Trophoblast cell (in vitro differentiated cells and primary cell): ENCODE data around the gene RPS6KA4.

ENCODE experiments used
- DNase-seq, 2 donors: peaks; one replicate each; pipeline ENCODE4 v3.0.0-alpha.2; 2016
- H2AFZ ChIP-seq: 2 replicates; pipeline ENCODE4 v1.6.1; 2013; ENCODE audit warnings: low read length, moderate library complexity, mild to moderate bottlenecking; ENCODE audit not compliant: insufficient read depth, poor library complexity
- H2AK5ac ChIP-seq: 2 replicates; pipeline ENCODE4 v1.6.1; 2013; ENCODE audit warnings: mild to moderate bottlenecking, low read length
- H2BK120ac ChIP-seq: 2 replicates; pipeline ENCODE4 v1.6.1; 2013; ENCODE audit warnings: low read length, mild to moderate bottlenecking, moderate library complexity; ENCODE audit not compliant: insufficient read depth, poor library complexity
- H2BK12ac ChIP-seq: 2 replicates; pipeline ENCODE4 v1.6.1; 2013; ENCODE audit warnings: mild to moderate bottlenecking, low read length, moderate library complexity
- H2BK5ac ChIP-seq: 2 replicates; pipeline ENCODE4 v1.6.1; 2013; ENCODE audit warnings: low read length, low read depth, moderate library complexity, mild to moderate bottlenecking; ENCODE audit not compliant: poor library complexity
- H3K14ac ChIP-seq: 2 replicates; pipeline ENCODE4 v1.6.1; 2013; ENCODE audit warnings: mild to moderate bottlenecking, low read length
- H3K18ac ChIP-seq: 2 replicates; pipeline ENCODE4 v1.6.1; 2013; ENCODE audit warnings: mild to moderate bottlenecking, low read length
- H3K23ac ChIP-seq: 2 replicates; pipeline ENCODE4 v1.6.1; 2013; ENCODE audit warnings: low read length
- H3K27ac ChIP-seq: 2 replicates; pipeline ENCODE4 v1.5.1; 2013; ENCODE audit warnings: low read depth, mild to moderate bottlenecking, inconsistent platforms, low read length, moderate library complexity
- H3K27me3 ChIP-seq: 2 replicates; pipeline ENCODE4 v1.6.1; 2013; ENCODE audit warnings: inconsistent platforms, mild to moderate bottlenecking, low read length, moderate library complexity; ENCODE audit not compliant: insufficient read depth
- H3K36me3 ChIP-seq, 2 experiments: 1 replicate in 1 of 2; 2 replicates in 1 of 2; pipeline ENCODE4 v1.6.1; 2013; ENCODE audit warnings: low read length in 2 of 2, mild to moderate bottlenecking in 2 of 2, moderate library complexity in 1 of 2; ENCODE audit not compliant: insufficient read depth in 2 of 2, control insufficient read depth in 1 of 2
- H3K4ac ChIP-seq: 2 replicates; pipeline ENCODE4 v1.6.1; 2013; ENCODE audit warnings: low read depth, mild to moderate bottlenecking, low read length, moderate library complexity
- H3K4me1 ChIP-seq, 2 experiments: 1 replicate in 1 of 2; 2 replicates in 1 of 2; pipeline ENCODE4 v1.6.1; 2013; ENCODE audit warnings: low read length in 2 of 2, mild to moderate bottlenecking in 2 of 2, moderate library complexity in 1 of 2; ENCODE audit not compliant: insufficient read depth in 2 of 2, control insufficient read depth in 1 of 2
- H3K4me2 ChIP-seq: 2 replicates; pipeline ENCODE4 v1.6.1; 2013; ENCODE audit warnings: inconsistent platforms, mild to moderate bottlenecking, low read length, moderate library complexity
- H3K4me3 ChIP-seq: 2 replicates; pipeline ENCODE4 v1.5.1; 2013; ENCODE audit warnings: mild to moderate bottlenecking, low read depth, low read length, inconsistent platforms
- H3K79me1 ChIP-seq: one replicate; pipeline ENCODE4 v1.6.1; 2013; ENCODE audit warnings: low read length
- H3K79me2 ChIP-seq: 2 replicates; pipeline ENCODE4 v1.6.1; 2013; ENCODE audit warnings: low read length, mild to moderate bottlenecking; ENCODE audit not compliant: control insufficient read depth, insufficient read depth, poor library complexity
- H3K9ac ChIP-seq: 2 replicates; pipeline ENCODE4 v1.6.1; 2013; ENCODE audit warnings: mild to moderate bottlenecking, low read length
- H3K9me3 ChIP-seq: 2 replicates; pipeline ENCODE4 v1.6.1; 2013; ENCODE audit warnings: low read depth, mild to moderate bottlenecking, control low read depth, inconsistent platforms, low read length; ENCODE audit not compliant: insufficient read depth
- H4K12ac ChIP-seq: 2 replicates; pipeline ENCODE4 v1.6.1; 2013; ENCODE audit warnings: low read depth, mild to moderate bottlenecking, low read length, moderate library complexity
- H4K8ac ChIP-seq: 2 replicates; pipeline ENCODE4 v1.6.1; 2013; ENCODE audit warnings: low read depth, mild to moderate bottlenecking, low read length, moderate library complexity
- H4K91ac ChIP-seq: one replicate; pipeline ENCODE4 v1.6.1; 2013; ENCODE audit warnings: low read depth, mild to moderate bottlenecking, low read length, moderate library complexity
- WGBS: extraction: QIAGEN DNeasy Blood & Tissue Kit; methylation state at CpG from one replicate; pipeline ENCODE4 v1.1.7; 2013; ENCODE audit warnings: missing lambda C conversion rate; ENCODE audit not compliant: insufficient read length, insufficient coverage; ENCODE audit errors: extremely low coverage; 5-methylcytosine and 5-hydroxymethylcytosine counted together

RPS6KA4 gene

GRCh38 chr11:64376071-64376470 is 17.1 kb downstream of the RPS6KA4 start:
- Histone ChIP-seq H2BK120ac (no peak overlapping the region), H4K12ac (no peak overlapping the region), H3K23ac (no peak overlapping the region), H3K4me2 (no peak overlapping the region), H3K79me2 (no peaks in the 10 kb centered on the region), H2BK5ac (no peak overlapping the region), H3K9ac (no peak overlapping the region), H4K8ac (no peak overlapping the region), H2BK12ac (no peak overlapping the region), H3K9me3 (peaks cover 4% of the 10 kb centered on the region), H3K4me1 (peaks cover 2 to 4% of the 10 kb centered on the region in 2 experiments), H4K91ac (no peak overlapping the region), H3K36me3 (peaks cover 6 to 7% of the 10 kb centered on the region in 2 experiments), H3K27ac (no peak overlapping the region), H3K79me1 (peaks cover 5% of the 10 kb centered on the region), H2AK5ac (no peak overlapping the region), H3K4me3 (no peak overlapping the region), H3K4ac (no peak overlapping the region), H2AFZ (no peak overlapping the region), H3K27me3 (no peaks in the 10 kb centered on the region), H3K14ac (no peak overlapping the region), H3K18ac (no peak overlapping the region)
- peak; percentile 74 to 84 for DNase-seq
- no CpG with 5 or more reads among the region's 7 CpGs for WGBS

- Histone ChIP-seq H2AK5ac (peak overlapping the region; percentile 80), H3K4me1 (peaks cover 9 to 14% of the 10 kb centered on the region in 2 experiments)
These were observed 19.4 kb downstream of the RPS6KA4 start for GRCh38 chr11:64378335-64378880.

GRCh38 chr11:64379160-64379559 is 20.2 kb downstream of the RPS6KA4 start:
- Histone ChIP-seq H2AFZ (no peak overlapping the region), H4K12ac (no peak overlapping the region), H3K18ac (no peak overlapping the region), H2BK12ac (no peak overlapping the region), H3K79me1 (peaks cover 8% of the 10 kb centered on the region), H4K8ac (no peak overlapping the region), H3K23ac (no peak overlapping the region), H3K9ac (no peak overlapping the region), H3K4ac (no peak overlapping the region), H2BK5ac (no peak overlapping the region), H3K36me3 (peaks cover 0 to 2% of the 10 kb centered on the region in 2 experiments), H2AK5ac (no peak overlapping the region), H3K14ac (no peak overlapping the region), H3K79me2 (no peaks in the 10 kb centered on the region), H4K91ac (no peak overlapping the region), H3K27ac (no peak overlapping the region), H3K4me1 (peaks cover 11 to 16% of the 10 kb centered on the region in 2 experiments), H3K4me3 (no peak overlapping the region), H3K9me3 (peaks cover 3% of the 10 kb centered on the region), H2BK120ac (no peak overlapping the region), H3K4me2 (no peak overlapping the region), H3K27me3 (no peaks in the 10 kb centered on the region)
- no peak for DNase-seq
- WGBS = no CpG with 5 or more reads among the region's 15 CpGs

More at GRCh38 chr11:64378335-64378880, 19.4 kb downstream of the RPS6KA4 start:
- peak overlapping the region; percentile 67 for H3K9ac ChIP-seq
- peak overlapping the region; percentile 15 for H4K91ac ChIP-seq
- H3K27ac ChIP-seq = no peak overlapping the region
- peak overlapping the region; percentile 9 for H3K14ac ChIP-seq
- peaks cover 0 to 2% of the 10 kb centered on the region in 2 experiments for H3K36me3 ChIP-seq
- peaks cover 3% of the 10 kb centered on the region for H3K9me3 ChIP-seq
- H3K4ac ChIP-seq = no peak overlapping the region
- H3K4me3 ChIP-seq = no peak overlapping the region
- H2BK12ac ChIP-seq = peak overlapping the region; percentile 52
- WGBS = no CpG with 5 or more reads among the region's 14 CpGs
- peak overlapping the region; percentile 28 for H2BK120ac ChIP-seq
- peaks cover 6% of the 10 kb centered on the region for H3K79me1 ChIP-seq
- DNase-seq = no peak
- no peak overlapping the region for H4K8ac ChIP-seq
- H3K4me2 ChIP-seq = no peak overlapping the region
- H3K79me2 ChIP-seq = no peaks in the 10 kb centered on the region
- no peak overlapping the region for H4K12ac ChIP-seq
- H3K18ac ChIP-seq = no peak overlapping the region
- H3K23ac ChIP-seq = no peak overlapping the region
- no peaks in the 10 kb centered on the region for H3K27me3 ChIP-seq
- H2BK5ac ChIP-seq = no peak overlapping the region
- H2AFZ ChIP-seq = no peak overlapping the region

- H4K91ac ChIP-seq = peak overlapping the region; percentile 50
- H3K36me3 ChIP-seq = peaks cover 0 to 2% of the 10 kb centered on the region in 2 experiments
- H3K4ac ChIP-seq = no peak overlapping the region
- peak overlapping the region; percentile 22 for H3K14ac ChIP-seq
- H3K4me2 ChIP-seq = no peak overlapping the region
- peaks cover 17 to 24% of the 10 kb centered on the region in 2 experiments for H3K4me1 ChIP-seq
- no peaks in the 10 kb centered on the region for H3K27me3 ChIP-seq
- peaks cover 11% of the 10 kb centered on the region for H3K79me1 ChIP-seq
- H4K12ac ChIP-seq = no peak overlapping the region
- no peaks in the 10 kb centered on the region for H3K79me2 ChIP-seq
- no peak overlapping the region for H2AFZ ChIP-seq
- H3K9ac ChIP-seq = no peak overlapping the region
- peak overlapping the region; percentile 25 for H2BK120ac ChIP-seq
- peak overlapping the region; percentile 21 for H2AK5ac ChIP-seq
- WGBS = 100% methylated on average over 9 of the region's 35 CpGs
- peak overlapping the region; percentile 22 for H4K8ac ChIP-seq
- H2BK5ac ChIP-seq = no peak overlapping the region
- H3K9me3 ChIP-seq = peaks cover 3% of the 10 kb centered on the region
- H3K23ac ChIP-seq = no peak overlapping the region
- H2BK12ac ChIP-seq = peak overlapping the region; percentile 82
- peak in 1 of 2 donors; percentile 21 for DNase-seq
- no peak overlapping the region for H3K27ac ChIP-seq
- no peak overlapping the region for H3K18ac ChIP-seq
- H3K4me3 ChIP-seq = no peak overlapping the region
These were observed 21.1 kb downstream of the RPS6KA4 start for GRCh38 chr11:64379817-64380709.
